Activated CD4-positive, alpha-beta T cell treated with anti-CD3 and anti-CD28 coated beads, Interleukin-2, Interleukin-4, amounts not matched to agents 100 ng/mL and 50 ng/mL, durations not matched to agents 16 hours and 8 hours (primary cell): ENCODE measurements around the gene BMP8B.

Experiments
- DNase-seq: peaks from one replicate; pipeline ENCODE4 v3.0.0-alpha.2; 2020; ENCODE audit warnings: low spot score

The BMP8B gene

GRCh38 chr1:39758556-39759435 lies 29.9 kb downstream of the BMP8B start:
- no peak for DNase-seq

- no peak for DNase-seq
These were observed 31.2 kb downstream of the BMP8B start for GRCh38 chr1:39757501-39757900.

GRCh38 chr1:39755965-39756659 lies 32.6 kb downstream of the BMP8B start:
- DNase-seq: no peak

- DNase-seq: no peak
These were observed 33.7 kb downstream of the BMP8B start for GRCh38 chr1:39754906-39755504.

- DNase-seq: no peak
These were observed 34.6 kb downstream of the BMP8B start for GRCh38 chr1:39754026-39754570.

- DNase-seq: no peak
These were observed 35.3 kb downstream of the BMP8B start for GRCh38 chr1:39753132-39754025.

- DNase-seq: no peak
These were observed 36.0 kb downstream of the BMP8B start for GRCh38 chr1:39752703-39753102.

GRCh38 chr1:39751595-39751994 lies 37.1 kb downstream of the BMP8B start:
- no peak for DNase-seq

- DNase-seq: no peak
These were observed 43.5 kb downstream of the BMP8B start for GRCh38 chr1:39745016-39745670.

GRCh38 chr1:39738622-39739366 lies 49.9 kb downstream of the BMP8B start, which contains the start of gene PPIE:
Gene PPIE (plus strand): TSS chr1:39738882. CDS start chr1:39738901, 19 bp downstream.
- DNase-seq: peak; percentile 97

GRCh38 chr1:39737546-39738169 lies 51.0 kb downstream of the BMP8B start:
- DNase-seq: peak; percentile 37

- peak; percentile 10 for DNase-seq
These were observed 52.9 kb downstream of the BMP8B start for GRCh38 chr1:39735731-39736130.

- DNase-seq: no peak
These were observed 55.5 kb downstream of the BMP8B start for GRCh38 chr1:39733161-39733560.

GRCh38 chr1:39732730-39733129 lies 55.9 kb downstream of the BMP8B start:
- DNase-seq: no peak

GRCh38 chr1:39729842-39730241 lies 58.8 kb downstream of the BMP8B start:
- no peak for DNase-seq

- DNase-seq: no peak
These were observed 59.6 kb downstream of the BMP8B start for GRCh38 chr1:39729030-39729429.

GRCh38 chr1:39727932-39728317 lies 60.7 kb downstream of the BMP8B start:
- DNase-seq: no peak

- DNase-seq: peak; percentile 38
These were observed 61.3 kb downstream of the BMP8B start for GRCh38 chr1:39727221-39727931.

- DNase-seq: no peak
These were observed 62.1 kb downstream of the BMP8B start for GRCh38 chr1:39726600-39726999.
